ENCODE results near the gene PRRG2.

The PRRG2 gene

GRCh38 chr19:49556412-49557398, 24.4 kb upstream of the PRRG2 start:
- no peak for DNase-seq

- DNase-seq = no peak
Observed at GRCh38 chr19:49557641-49558325, 23.3 kb upstream of the PRRG2 start.

GRCh38 chr19:49558591-49558990, 22.5 kb upstream of the PRRG2 start:
- no peak for DNase-seq

DNA sequence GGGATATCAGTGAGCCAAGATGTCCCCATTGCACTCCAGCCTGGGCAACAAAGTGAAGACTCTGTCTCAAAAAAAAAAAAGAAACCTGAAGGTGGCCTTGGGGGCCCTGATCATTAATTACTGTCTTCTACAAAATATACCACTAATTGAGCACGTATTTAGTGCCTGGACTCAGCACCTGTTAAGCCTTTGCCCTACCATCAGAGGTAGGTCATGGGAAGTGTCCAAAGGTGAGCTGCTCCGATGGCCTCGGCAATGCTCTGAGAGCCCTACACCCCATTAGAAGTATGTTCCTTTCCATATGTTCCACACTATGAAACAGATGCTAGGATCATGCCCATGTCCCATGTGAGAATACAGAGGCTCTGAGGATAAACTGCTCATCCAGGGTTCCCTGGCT, 21.7 kb upstream of the PRRG2 start:
- DNase-seq = no peak

GRCh38 chr19:49559928-49560327, 21.2 kb upstream of the PRRG2 start:
- DNase-seq = no peak

DNA sequence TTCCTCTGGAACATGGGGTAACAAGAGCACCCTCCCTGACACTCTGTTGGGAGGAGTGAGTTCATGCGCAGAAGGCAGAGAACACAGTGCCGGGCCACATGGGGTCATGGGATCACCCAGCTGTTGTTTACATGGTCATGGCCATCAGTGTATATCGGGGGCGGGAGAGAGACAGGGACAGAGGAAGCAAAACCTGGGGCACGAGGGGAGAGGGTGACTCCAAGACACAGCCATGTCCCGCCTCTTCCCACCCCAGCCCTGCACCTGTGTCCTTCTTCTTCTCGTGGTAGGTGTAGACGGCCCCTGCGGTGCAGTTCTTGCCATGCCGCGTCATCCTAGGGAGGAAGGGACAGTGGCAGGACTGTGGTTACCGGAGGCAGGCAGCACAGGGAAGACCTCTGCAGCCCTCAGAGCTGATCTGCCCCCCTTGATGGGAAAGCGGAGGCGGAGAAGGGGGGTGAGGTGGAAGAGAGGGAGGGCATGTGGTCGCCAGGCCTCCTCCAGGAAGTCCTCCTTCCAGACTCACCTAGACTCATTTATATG, 20.7 kb upstream of the PRRG2 start:
- DNase-seq = peak in 36 of 56 donors; percentile 8 to 68 (median 28)

GRCh38 chr19:49564616-49565045, 16.5 kb upstream of the PRRG2 start:
- DNase-seq = no peak

DNA sequence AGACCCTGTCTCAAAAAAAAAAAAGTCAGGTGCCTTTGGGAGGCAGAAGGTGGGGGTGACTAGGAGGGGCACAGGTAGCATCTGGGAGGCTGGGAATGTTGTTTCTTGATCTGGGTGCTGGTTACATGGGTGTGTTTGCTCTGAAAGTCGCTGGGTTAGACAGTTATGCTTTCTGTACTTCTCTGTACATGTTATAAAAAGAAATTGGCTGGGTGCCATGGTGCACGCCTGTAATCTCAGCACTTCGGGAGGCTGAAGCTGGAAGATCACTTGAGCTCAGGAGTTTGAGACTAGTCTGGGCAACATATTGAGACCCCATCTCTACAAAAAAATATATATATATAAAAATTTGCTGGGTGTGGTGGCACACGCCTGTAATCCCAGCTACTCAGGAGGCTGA, 15.9 kb upstream of the PRRG2 start:
- no peak for DNase-seq

- DNase-seq = no peak
Observed at GRCh38 chr19:49566302-49566701, 14.8 kb upstream of the PRRG2 start.

- DNase-seq = no peak
Observed at GRCh38 chr19:49567861-49568441, 13.2 kb upstream of the PRRG2 start.

DNA sequence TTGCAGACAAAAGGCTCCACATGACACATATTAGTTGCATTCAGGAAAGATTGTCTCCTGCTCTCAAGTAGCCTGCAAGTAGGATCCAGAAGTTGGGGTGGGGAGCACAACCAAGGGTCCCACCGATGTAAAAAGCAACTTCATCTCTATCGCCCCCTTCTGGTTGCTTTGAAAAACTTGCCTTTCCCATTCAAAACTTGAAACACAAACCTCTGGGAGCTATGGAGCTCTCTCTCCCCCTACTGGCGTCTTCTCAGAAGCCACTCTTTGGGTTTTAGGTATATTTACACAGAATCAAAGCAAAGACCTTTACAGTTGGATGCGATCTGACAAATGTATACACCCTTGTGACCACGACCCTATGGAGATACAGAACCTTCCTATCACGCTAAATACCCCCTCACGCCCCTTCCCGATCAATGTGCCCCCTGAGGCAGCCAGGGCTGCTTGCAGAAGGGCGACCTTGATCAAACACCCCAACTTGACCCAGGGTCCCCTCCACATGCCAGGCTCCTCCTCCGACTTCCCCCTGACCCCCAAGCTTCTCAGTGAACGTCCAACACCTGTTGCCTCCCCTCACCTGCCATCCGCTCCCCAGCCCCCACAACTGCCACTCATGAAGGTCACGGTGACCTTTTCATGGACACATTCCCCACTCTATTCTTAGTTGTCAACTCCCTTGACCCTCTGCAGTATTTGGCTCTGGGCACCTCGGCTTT, 10.8 kb upstream of the PRRG2 start:
- peak in 23 of 56 donors; percentile 4 to 62 (median 28) for DNase-seq

GRCh38 chr19:49570997-49571676, 10.0 kb upstream of the PRRG2 start:
- DNase-seq = peak in 2 of 56 donors; percentile 1 to 21

GRCh38 chr19:49573009-49573408, 8.1 kb upstream of the PRRG2 start:
- no peak for DNase-seq

DNA sequence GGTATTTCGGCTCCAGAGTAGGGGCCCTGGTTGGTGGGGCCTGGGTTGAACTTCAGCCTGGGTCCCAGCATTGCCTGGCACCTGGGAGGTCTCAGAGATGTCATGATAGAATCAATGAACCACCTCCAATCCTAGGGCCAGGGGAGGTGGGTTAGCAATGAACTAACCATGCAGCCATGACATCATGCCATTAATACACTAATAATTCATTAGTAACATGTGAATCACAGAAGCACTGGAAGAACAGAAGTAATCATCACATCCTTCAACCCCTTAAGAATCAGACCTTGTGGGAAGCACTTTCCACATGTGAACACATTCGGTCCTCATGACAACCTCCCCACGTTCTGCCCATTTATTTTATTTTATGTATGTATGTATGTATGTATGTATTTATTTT, 7.7 kb upstream of the PRRG2 start:
- DNase-seq = no peak

DNA sequence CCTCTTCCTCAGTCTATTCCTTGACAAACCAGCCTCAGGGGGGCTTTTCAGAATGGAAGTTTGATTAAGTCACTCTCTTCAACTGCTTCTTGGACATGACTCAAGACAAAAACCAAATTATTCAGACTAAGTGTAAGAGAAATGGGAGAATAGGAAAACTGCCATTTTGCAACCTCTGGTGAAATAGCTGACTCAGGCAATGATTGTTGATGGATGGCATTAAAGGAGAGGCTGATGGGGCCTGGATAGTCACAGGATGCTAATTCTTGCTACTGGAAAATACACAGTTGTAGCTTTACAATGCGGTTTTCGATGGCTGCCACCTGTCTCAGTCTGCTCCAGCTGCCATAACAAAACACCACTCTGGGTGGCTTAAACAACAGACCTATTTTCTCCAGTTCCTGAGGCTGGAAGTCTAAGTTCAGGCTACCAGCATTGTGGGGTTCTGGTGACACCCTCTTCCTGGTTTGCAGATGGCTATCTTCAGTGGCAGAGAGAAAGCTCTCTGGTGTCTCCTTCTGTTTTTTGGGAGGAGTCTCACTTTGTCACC, 6.8 kb upstream of the PRRG2 start:
- no peak for DNase-seq

- no peak for DNase-seq
Observed at GRCh38 chr19:49579193-49579592, 1.9 kb upstream of the PRRG2 start.

DNA sequence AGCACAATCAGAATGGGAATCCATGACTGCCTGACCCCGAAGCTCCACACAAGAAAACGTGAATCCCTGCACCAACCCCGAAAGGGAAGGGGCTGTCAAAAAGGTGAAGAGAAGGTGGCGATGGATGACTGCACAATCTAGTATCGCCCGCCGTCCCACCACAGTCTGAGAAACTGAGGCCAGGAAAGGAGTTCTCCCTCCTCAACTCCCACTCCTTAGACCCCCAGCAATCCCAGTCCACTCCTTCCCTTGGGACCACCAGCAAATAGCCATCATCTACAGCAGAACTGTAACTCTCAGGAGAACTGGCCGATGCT, 1.2 kb upstream of the PRRG2 start:
- DNase-seq = no peak

- peak; percentile 51 to 96 (median 88) for DNase-seq
Observed at GRCh38 chr19:49580264-49581006, 681 bp upstream of the PRRG2 start, which contains the start of gene NOSIP. TSS of gene NOSIP (minus strand) at chr19:49580556. CDS start at chr19:49560691, 19,865 bp downstream.

- DNase-seq = no peak
Observed at GRCh38 chr19:49583239-49583638, 2.1 kb downstream of the PRRG2 start.
